Ammon's horn (tissue), 1 donor: ENCODE measurements around the gene LRP1B.
A peak's percentile ranks its signal among the peaks of the same experiment; 100 is the strongest.
"Not testable (repeated sequence)": the region's sequence is repeated elsewhere in the genome, so short reads cannot be mapped to it uniquely, and the experiment has no call there.

Experiments used
- DNase-seq: peaks from one replicate; pipeline ENCODE4 v3.0.0-alpha.2; 2016; ENCODE audit warnings: low spot score

Gene LRP1B

GRCh38 chr2:140338795-140339194, 1792.0 kb downstream of the LRP1B start:
- DNase-seq: no peak

DNA sequence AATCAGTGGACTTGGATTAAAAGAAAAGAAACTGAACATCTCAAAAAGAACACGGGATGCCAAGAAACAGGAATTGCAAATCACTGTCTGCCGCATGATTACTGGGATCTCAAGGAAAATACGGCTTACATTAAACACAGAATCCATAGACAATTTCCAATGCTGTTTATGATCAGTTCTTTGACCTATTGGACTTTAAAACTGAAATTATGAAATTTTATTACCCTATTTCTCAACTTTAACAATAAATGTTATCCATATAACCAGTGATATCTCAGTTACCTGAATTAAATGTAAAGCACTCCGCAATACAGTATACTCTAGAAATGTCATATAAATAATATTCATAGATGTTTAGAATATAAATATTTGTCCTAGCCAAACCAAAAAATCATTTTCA, 1793.8 kb downstream of the LRP1B start:
- no peak for DNase-seq

GRCh38 chr2:140316345-140316744, 1814.5 kb downstream of the LRP1B start:
- DNase-seq: no peak

DNA sequence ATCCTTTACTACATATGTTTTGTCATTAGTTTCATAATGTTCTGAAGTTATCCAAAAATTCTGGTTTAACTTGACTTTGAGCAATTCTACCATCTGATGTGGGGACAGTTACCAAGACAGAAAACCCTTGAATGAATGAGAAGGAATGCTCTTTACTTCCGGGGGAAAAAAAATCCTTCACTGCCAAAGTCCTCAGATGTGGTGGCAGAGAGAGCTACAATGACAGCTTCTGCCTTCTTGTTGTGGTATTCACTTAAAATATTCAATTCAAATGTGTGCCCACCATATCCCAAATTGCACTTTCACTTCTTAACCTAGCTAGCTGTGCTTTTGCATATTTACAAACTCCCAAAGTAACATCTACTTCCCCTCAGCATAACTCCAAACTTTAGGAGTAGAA, 1818.9 kb downstream of the LRP1B start:
- DNase-seq: no peak

GRCh38 chr2:140308706-140309105, 1822.1 kb downstream of the LRP1B start:
- DNase-seq: no peak

DNA sequence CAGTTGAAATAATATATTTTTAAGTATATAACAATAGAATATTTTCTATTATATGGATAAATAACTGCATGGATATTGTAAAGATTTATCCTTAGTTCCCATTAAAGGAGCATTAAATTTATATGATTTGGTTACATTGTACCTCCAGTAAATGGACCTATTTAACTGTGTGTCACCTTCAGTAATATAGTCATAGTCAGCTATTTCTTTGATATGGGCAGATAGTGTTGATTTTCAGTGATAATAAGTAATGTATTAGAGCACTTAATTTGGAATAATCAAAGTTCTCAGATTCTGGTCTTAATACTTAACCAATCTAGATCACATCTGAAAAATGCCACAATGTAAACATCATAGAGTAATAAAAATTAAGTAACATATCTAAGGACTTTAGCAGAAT, 1823.3 kb downstream of the LRP1B start:
- no peak for DNase-seq

DNA sequence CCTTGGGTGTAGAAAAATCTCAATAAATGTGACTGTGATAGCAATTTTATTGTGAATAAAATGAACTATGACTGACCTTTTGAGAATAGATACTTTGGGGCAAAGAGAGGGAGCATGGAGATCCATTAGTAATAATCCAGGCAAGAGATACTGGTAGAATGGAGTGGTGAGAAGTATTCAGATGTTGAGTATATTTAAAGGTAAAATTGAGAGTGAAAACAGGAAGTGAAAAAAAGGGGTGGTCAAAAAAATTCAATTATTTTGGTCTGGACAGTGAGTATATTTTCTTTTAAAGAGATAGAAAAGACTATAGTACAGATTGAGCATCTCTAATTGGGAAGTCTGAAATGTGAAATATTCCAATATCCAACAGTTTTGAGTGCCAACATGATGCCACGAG, 1835.0 kb downstream of the LRP1B start:
- DNase-seq: no peak

GRCh38 chr2:140288726-140289125, 1842.1 kb downstream of the LRP1B start:
- no peak for DNase-seq

DNA sequence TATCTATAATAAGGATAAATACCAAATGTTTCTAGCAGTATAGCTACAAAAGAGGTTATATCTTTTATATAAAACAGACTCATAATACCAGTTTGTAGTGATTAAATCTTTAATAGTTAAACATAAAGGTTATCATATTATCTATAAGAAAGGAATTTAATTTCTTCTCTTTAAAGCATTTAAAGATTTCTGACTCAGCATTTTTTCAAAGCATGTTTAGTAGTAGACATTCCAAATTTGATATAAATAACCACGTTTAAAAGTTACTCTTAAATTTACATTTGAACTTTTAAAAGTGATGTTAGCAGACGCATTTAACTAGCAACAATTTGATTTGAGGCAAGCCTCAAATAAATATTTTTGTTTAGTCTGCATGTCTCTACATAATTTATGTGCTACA, 1842.6 kb downstream of the LRP1B start:
- DNase-seq: no peak

- DNase-seq: no peak
These were observed 1844.4 kb downstream of the LRP1B start for GRCh38 chr2:140286377-140286776.

- not testable (repeated sequence) for DNase-seq
These were observed 1853.5 kb downstream of the LRP1B start for GRCh38 chr2:140277344-140277743.

DNA sequence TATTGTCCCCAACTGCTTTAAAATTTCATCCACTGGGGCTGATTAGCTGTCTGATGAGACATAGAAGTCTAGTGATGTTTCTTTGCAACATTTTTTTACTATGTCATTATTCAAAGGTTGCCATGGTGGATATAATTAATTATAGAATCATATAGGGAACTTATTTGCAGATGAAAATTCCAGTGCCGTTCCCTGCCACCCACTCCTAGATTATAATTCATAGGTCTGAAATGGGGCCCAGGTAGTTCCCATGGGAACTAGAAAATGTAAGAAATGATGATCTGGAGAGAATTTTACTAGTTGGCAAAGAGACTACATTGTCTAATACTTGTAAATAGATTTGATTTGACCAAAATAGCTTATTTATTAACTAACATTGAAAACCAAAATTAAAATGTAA, 1854.2 kb downstream of the LRP1B start:
- peak; percentile 13 for DNase-seq

GRCh38 chr2:140275427-140275826, 1855.4 kb downstream of the LRP1B start:
- no peak for DNase-seq

DNA sequence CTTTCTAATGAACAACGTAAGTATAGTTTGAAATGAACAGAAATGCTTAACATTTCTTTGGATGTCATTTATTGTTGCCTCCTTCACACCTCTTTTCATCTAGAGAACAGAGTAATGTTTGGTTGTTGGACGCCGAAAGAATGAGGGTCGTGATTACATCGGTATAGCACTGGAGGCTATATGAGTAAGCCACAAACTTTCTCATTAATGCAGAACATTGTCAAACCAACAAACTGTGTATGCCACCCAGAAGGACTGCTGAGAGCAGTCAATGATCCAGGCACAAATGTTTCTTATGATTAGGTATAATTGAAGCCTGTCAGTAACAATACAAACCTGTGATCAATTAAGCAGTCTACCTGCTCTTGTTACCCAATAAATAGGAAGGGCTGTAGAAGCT, 1855.9 kb downstream of the LRP1B start:
- DNase-seq: no peak

GRCh38 chr2:140273958-140274357, 1856.9 kb downstream of the LRP1B start:
- DNase-seq: no peak

GRCh38 chr2:140273408-140273807, 1857.4 kb downstream of the LRP1B start:
- no peak for DNase-seq

DNA sequence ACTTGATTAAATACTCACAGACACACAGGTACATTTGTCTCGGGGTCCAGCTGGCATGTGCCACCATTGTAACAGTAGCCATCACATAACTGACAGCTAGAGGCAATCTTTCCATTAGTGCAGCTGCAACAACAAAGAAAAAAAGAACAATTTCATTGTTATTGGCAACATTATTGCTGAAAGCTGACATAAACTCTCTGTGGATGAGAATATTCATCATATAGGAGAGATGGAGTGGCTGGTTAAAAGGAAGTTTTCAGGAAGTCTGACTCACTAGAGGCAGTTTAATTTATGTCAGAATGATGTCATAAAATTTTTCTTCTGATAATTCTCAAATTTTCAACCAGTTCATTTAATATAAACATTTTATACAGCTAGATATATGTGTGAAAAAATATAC, 1860.6 kb downstream of the LRP1B start:
- DNase-seq: no peak

DNA sequence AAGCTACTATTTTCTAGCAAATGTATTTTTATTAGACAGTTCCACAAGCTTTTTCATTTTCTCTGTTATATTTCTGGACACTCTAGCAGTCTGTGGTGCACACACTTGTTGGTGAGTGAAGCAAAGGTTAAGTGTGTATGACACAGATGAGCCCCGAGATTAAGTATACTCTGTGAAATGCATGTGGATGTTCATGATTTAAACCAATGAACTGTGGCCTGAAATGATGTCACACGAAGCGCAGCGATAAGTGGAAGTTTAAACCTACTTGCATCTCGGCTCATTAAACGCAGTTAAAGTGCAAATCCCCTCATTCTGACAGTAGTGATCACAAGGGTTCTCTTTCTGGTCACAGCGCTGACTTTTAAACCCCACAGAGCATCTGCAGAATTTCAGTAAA, 1861.8 kb downstream of the LRP1B start:
- DNase-seq: no peak

- DNase-seq: no peak
These were observed 1867.9 kb downstream of the LRP1B start for GRCh38 chr2:140262908-140263307.

DNA sequence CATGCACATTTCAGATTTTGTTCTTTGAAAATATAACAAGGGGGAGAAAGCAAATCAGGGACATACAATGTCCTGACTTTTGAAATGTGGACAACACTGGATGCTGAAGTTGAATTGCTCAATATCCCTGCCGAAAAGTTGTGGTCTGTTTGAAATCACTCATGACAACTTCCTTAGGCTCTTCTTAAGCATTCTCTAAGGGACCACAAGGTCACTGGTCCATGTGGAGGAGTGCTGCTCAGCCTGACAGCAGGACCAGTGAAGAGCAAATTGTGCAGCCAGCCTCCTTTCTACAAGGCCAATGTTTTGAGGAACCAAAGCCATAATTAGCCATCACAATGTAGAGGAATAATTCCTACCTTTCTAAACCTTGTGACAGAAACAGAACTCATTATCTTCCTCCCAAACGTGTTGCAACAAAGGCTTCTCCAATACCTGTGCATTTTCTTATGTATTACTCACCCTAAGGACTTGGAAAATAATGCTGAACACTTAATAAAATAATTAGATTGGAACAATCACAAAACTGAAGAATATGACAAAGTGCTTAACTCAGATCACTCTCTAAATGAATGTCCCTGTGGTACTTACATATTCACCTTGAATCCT, 1873.0 kb downstream of the LRP1B start:
- no peak for DNase-seq

GRCh38 chr2:140256080-140256479, 1874.7 kb downstream of the LRP1B start:
- DNase-seq: no peak

GRCh38 chr2:140249821-140250220, 1881.0 kb downstream of the LRP1B start:
- DNase-seq: no peak

DNA sequence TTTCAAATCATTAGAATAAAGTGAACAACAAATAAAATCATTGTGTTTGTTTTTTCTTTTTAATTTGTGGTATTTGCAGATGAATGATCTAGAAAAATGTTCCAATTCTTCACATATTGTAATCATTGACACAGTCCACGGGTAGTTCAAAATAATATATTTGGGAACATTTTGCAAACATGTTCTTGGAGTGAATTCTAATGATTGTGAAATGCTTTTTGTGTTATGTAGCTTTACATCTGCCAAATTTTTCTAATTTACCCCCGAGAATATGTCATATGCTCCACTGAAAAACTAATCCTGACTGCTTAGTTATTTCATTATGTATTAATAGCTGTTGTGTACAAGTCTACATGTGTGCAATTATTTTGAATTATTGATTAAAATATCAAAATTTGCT, 1882.2 kb downstream of the LRP1B start:
- peak; percentile 12 for DNase-seq

DNA sequence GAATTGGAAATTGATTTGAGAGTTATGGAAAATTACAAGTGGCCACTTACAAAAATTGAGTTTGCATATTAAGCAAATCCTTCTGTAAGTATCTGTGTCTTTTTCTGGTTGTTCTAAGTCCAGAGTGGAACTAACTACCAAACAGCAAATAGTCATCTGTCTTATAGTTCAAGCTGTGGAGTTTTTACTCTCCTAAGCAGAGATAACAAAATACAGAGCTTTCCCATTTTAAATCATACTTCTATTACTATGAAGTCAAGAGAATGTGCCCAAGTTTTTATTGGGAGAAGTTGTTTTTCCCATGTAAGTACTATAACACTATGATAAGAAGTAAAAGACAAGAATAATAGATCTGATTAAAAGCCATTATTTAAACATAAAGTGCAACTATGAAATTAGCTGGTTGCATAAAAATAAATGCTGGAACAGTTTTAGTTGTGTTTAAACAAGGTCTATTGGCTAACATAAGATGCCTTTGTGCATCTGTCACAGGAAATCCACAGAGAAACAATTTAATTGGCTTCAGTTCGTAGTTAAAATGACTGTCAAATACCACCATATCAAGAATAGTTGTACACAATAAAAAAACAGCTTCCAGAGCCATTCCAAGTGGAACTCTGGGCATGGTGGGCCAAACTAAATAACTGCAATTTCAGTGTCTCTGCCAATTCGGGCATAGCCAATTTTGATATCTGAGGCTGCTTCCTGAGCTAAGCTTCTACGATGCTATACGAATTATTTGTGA, 1883.2 kb downstream of the LRP1B start:
- peak; percentile 26 for DNase-seq
